Renal cortex interstitium (tissue), 11 donors: ENCODE measurements around the gene CDC42BPB. TPM values are rescaled to one million over a fixed set of nuclear protein-coding genes. Genes with fewer than 3 reads are reported as not detected.

Source experiments
- DNase-seq, 11 donors: peaks; one replicate each; pipeline ENCODE4 v3.0.0-alpha.2; 2013; ENCODE audit warnings: low read depth in 9 of 11, low spot score in 4 of 11; ENCODE audit errors: extremely low read depth in 1 of 11
- polyA plus RNA-seq, 3 donors: library from polyadenylated mRNA; unstranded; fragments of 120-200 nt; gene quantifications; one replicate each; pipeline ENCODE4 v1.2.1, GENCODE V29; 2013; ENCODE audit not compliant: insufficient read length in 3 of 3

Gene CDC42BPB
- polyA plus RNA-seq, 3 donors, result 74.0 to 98.5 (median 84.0) TPM

DNA sequence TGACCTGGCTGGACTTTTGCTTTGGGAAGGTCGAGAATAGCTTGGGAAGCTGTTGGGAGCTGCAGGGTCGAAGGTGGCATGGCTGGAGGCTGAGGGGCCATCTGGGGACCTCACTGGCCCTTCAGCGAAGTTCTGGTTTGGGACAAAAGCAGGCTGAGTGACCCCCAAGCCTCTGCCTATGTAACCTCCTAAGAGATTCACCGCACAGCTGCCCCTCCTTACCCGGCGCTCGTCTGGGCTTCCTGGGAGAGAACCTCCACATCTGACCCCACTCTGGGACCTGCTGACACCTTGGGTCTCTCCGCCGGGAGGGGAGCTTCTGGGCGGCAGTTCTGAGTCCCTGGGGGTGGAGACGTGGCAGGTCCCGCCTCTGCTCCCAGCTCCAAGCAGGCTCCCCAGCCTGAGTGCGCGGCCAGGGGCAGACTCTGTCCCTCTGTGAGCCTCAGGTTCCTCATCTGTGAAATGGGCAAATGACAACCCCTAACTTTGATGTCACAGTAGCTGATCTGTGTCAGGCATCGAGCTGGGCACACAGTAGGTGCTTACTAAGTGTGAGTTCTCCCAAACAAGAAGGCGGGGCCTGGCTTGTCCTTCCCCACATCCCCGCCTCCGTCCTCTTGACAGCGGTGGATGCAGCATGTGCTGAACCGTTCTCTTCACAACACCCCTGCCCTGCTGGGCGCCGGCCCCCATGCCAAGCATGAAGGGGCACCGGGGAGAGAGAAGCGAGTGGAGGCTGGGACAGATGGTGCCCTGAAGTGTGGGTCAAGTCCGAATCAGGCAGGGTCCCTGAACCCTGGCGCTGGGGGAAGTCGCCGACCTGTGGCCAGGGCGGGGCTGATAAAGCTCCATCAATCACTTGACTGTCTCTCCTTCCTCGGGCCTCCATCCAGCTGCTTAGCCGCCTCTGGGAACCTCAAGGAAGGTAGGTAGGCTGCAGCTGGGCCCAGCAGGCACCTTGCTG is 40.9 kb upstream of the CDC42BPB start:
- no peak for DNase-seq

GRCh38 chr14:103097244-103097993 is 40.1 kb upstream of the CDC42BPB start:
- DNase-seq, result no peak

DNA sequence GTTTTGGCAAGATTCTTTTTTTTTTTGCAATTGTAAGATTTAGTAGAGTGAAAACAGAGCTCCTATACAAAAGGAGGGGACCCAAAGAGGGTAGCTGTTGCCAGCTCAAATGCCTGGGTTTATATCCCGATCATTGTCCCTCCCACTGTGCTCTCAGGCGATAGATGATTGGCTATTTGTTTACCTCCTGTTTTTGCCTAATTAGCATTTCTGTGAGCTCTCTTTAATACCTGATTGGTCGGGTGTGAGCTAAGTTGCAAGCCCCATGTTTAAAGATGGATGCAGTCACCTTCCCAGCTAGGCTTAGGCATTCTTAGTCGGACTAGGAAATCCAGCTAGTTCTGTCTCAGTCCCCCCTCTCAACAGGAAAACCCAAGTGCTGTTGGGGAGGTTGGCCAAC is 39.0 kb upstream of the CDC42BPB start:
- no peak for DNase-seq

GRCh38 chr14:103095210-103095778 is 37.9 kb upstream of the CDC42BPB start:
- no peak for DNase-seq

DNA sequence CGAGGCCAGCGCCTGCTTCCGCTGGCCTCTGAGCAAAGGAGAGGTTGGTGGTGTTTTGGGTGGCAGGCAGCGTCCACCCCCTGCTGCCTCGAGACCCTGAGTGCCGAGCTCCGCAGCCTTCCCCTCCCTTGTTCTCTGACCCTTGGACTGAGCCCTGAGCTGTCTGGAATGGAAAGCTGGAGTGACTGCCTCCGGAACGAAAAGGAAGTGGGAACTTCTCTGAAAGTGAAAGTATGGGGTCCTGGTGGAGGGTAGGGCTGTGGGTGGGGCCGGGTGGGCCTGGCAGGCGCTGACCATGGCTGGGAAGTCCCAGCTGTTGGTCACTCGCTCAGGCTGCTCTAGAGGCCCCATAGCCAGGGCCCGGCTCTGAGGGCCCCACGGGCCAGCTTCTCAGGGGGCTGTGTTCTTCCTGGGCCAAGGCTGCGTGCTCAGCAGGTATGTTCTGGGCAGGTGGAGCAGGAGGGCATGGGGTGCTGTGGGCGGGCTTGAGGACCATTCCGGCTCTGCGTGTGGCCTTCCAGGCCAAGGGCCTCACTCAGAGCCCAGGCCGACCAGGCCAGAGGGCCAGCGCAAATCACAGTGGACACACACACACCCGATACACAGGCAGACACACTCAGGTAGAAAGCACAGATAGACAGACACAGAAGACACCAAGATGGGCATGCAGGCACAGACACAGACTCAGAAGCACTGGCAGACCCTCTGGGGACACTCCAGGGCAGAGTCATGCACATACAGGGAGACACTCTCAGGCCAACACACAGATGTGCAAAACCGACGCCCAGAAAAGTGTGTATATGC is 37.3 kb upstream of the CDC42BPB start, which contains the start of gene EXOC3L4:
Gene EXOC3L4, plus strand, starts transcription at position 320 of the 804 bp plus-strand sequence. CDS start 5,495 bp downstream, outside the sequence.
- no peak for DNase-seq

DNA sequence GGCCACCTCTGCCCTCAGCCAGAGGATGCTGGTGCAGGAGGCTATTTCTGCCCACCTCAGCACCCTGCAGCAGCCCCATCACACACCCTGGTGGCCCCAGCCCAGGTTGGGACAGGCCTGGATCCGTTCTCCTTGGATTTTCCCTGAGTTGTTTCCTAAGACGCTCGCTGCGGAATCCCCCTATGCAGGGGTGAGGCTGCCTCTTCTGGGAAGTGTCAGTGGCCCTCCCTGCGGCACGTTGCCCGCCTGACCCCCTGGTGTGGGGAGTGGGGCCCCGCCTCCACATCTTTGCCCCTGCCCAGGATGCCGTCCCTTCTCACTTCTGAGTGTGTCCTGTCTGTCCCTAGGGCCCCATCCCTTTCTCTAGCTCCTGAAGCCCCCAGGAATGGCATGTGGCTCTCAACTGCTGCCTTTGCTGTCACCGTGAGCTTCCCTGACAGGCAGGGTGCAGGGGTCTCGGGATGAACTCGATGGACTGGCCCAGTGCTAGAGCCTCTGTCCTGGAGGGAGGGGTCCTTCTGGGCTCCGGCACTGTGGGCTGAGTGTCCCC is 36.6 kb upstream of the CDC42BPB start:
- DNase-seq, result no peak

DNA sequence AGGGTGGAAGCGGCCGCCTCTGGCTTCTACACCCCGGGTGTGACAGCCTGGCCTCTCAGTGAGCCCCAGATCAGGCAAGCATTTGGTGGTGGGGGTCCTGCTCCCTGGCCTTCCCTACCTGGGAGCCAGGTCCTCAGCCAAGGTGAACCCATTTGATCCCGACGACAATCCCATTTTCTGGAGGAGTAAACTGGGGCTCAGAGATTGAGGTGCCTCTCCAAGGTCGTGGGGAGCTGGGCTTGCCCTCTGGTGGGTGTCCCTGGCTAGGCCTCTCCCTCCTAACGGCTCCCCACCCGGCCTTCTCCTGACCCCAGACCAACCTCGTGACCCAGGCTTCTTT is 34.5 kb upstream of the CDC42BPB start:
- DNase-seq, result no peak

- no peak for DNase-seq
These were observed 33.9 kb upstream of the CDC42BPB start for GRCh38 chr14:103091041-103091882.

DNA sequence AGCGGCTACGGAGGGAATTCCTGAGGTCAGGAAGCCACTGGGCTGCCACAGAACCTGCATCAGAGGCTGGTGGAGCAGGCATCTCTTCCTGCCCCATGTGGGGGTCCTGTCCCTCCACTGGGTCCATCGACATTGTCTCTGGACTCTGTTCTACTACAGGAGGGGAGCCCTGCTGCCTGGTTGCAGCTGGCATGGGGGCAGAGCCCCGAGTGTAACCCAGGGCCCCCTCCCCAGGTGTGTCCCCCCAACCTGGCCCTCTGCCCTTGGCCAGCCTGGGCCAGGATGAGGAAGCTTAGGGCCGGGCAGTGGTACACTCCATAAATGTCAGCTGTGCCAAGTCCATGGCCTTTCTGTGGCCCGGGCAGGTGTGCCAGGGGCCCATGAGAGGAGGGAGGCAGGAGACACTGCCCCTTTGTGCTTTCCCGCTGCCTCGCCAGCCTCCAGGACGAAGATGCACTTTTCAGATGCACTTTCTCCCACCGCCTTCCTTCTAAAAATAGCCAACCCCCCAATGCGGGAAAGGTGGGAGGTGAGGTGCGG is 33.2 kb upstream of the CDC42BPB start:
- DNase-seq, result no peak

DNA sequence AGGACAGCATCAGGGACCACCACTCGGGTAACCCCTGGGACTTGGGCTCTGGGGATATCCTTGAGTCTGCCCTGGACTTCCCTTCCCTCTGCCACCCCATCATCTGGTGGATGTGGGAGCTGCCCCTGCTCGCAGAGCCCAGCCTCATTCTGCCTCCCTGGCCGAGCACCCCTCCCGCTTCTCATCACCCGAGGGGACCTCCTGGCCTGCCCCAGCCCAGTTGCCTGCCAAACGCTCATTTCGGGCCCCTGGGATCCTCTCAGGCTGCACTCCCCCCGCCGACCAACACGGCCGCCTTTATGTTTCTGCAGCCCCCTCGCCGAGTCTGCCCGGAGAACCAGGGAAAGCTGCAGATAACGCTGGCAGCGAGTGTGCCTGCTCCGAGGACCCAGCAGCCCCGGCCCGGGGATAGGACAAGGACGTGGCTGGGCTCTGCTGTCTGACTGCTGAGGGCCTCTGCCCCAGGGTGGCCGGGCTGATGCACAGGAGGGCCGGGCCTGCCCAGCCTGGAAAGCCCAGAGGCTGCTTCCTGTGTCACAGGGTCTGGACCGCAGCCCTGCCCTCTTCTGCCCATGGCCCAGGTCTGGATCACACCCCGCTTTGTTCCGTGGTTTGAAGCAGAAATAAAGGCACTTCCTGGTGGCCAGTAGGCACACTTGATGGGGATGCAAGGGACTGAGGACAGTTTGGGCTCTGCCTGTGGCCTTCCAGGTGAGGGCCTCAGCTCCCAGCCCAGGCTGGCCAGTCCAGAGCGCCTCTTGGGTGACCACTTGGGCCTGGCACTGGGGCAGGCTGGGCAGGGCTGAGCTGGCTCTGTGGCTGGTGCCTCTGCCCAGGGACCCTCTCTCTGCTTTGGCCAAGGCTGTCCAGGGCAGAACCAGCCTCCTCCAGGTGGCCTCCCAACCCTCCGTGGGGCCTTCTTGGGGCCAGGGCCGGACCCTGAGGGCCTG is 32.3 kb upstream of the CDC42BPB start:
- no peak for DNase-seq

GRCh38 chr14:103088921-103089320 is 31.6 kb upstream of the CDC42BPB start:
- DNase-seq, result no peak

- no peak for DNase-seq
These were observed 30.0 kb upstream of the CDC42BPB start for GRCh38 chr14:103087343-103087835.

DNA sequence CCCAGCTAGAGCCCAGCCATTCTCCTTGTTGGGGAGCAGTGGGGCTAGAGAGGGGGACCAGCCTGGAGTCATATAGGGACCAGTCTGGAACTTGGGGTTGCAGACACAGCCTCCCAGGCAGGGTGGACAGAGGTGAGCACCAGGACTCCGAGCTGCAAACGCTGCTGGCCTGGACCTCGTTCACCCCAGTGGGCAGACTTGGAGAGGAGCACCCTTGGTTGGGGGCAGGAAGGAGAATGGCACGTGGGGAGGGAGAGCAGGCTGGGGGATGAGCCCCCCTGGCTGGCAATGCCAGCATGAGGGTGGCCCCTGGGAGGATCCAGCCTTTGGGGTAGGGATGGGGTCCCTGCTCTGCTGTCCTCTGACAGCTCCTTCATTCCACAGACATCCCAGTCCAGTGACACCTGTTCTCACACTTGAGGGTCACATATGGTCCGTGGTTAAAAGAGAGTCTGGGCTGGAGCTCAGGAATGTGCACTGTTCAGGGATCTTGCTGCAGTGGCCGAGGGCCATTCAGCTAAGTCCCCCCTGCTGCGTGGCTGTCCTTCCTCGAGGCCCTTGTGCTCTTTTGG is 29.5 kb upstream of the CDC42BPB start:
- DNase-seq, result no peak

DNA sequence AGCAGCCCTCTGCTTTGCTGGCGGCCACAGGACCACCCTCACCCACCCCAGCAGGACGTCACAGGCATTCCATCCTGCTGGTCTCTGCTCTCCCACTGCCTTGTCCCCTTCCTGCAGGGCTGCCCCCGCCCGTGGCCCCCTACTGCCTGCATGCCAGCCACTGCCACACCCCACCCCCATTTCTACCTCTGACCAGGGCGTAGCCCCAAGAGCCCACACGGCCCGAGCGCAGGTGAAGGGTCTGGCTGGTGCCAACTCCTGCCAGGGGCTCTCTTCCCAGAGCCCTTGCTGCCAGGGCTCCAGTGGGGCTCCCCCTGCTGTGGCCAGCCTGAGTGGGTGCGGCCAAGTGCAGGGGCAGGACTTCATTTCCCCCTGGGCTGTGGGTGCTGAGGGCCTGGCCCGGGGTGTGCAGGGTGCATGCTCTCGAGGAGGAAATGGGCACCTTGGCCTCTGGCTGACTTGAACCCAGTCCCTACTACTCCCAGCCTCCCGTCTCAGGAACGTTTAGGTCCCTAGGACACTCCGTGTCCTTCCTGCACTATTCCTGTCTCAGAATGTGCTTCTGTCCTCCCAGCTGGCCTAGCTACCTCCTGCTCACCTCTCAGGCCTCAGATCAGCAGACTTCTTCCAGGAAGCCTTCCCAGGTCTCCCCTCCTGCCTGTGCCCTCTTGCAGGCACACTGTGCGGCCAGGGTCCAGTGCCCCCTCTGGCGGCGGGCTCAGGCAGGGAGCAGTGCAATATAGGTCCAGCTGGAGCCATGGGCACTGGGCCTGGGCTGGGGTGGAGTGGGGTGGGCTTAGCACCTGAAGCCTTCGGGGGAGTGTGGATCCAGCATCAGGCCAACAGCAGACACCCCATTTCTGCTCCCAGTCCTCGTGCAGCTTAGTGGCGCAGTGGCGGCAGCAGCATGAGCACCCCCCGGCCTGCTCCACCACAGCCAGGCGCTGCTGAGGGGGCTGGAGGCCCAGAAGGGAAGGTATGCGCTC is 28.1 kb upstream of the CDC42BPB start:
- no peak for DNase-seq
